ENCODE data around the gene TCAIM. TPM values are rescaled to one million over a fixed set of nuclear protein-coding genes. Genes with fewer than 3 reads are reported as not detected.

The TCAIM gene
- total and polyA plus RNA-seq, 9 of the 15 experiments (the other 6 are each of a cell fraction or from before 2014, with no cell fraction given), result 19.7 to 53.3 (median 36.9) TPM

GRCh38 chr3:44419923-44420650 is 81.5 kb downstream of the TCAIM start:
- ATAC-seq (no peak), FAIRE-seq (no peak), DNase-seq (ENCODE audit: extremely low read depth in 1 of 4, low spot score in 3 of 4) (peak in 1 of 4 experiments; percentile 31)
- TF ChIP-seq NR2C1 (IDR thresholded peaks at IDR 0.05), result peak; percentile 91
- TF ChIP-seq NR2C1 (tag; IDR thresholded peaks at IDR 0.05), result peak; percentile 92
- TF ChIP-seq ZBTB7A (IDR thresholded peaks at IDR 0.05; ENCODE audit: borderline replicate concordance, control insufficient read depth, low read depth, low read length), result 0 out of 2 replicates have a peak, but pooled peaks have one; percentile 11
- peak; percentile 74; the same call in 1 of the 2 replicates for TF ChIP-seq NR2C2 (CRISPR knock-in tag; IDR thresholded peaks at IDR 0.05)
- peak; percentile 63; the same call in 1 of the 2 replicates for TF ChIP-seq NR2C2 (tag; IDR thresholded peaks at IDR 0.05)
- no peak for TF ChIP-seq USF1 (CRISPR knock-in tag; IDR thresholded peaks at IDR 0.05)
- TF ChIP-seq POLR2G (IDR thresholded peaks at IDR 0.05; ENCODE audit: low read depth, low read length), result 0 out of 2 replicates have a peak, but pooled peaks have one; percentile 21
- peaks cover 5% of the 10 kb centered on the region; the same call in 1 of the 3 replicates for H3K36me3 ChIP-seq (ENCODE audit: control insufficient read depth, insufficient read depth, low read length)
- H3K9me3 ChIP-seq (replicated peaks; ENCODE audit: control insufficient read depth, insufficient read depth, low read depth, low read length), result no peaks in the 10 kb centered on the region
- H3K4me1 ChIP-seq (replicated peaks in 1 of 2; ENCODE audit: control insufficient read depth in 2 of 2, insufficient read depth in 2 of 2, low read length in 2 of 2), result peaks cover 0 to 29% of the 10 kb centered on the region in 2 experiments; a peak in 3 of 5 replicates
- no peak overlapping the region for H3K27ac ChIP-seq (ENCODE audit: extremely low read depth, low read depth, low read length)
- ChIA-PET POLR2A (interaction anchor here (0.6 to 1.6 kb wide), 4 partner anchors 9 to 312 kb away, joined by 3 to 9 read pairs (median 4); no protein-coding TSS in a partner anchor), CTCF (ENCODE audit: low intra/inter-chr PET ratio) (no interaction called here)
- BruUV-seq (replicated peaks), result no TSS peak
- no peak overlapping the region for H3K4me2 ChIP-seq (ENCODE audit: insufficient read depth, low read length)
- no peaks in the 10 kb centered on the region for H4K20me1 ChIP-seq (replicated peaks; ENCODE audit: control insufficient read depth, insufficient read depth, low read length)
- in situ Hi-C loops (cut with MboI) (no loop called here), intact Hi-C loops (cut with micrococcal nuclease) (no loop called here)
- H3K79me2 ChIP-seq (ENCODE audit: control insufficient read depth, insufficient read depth, low read length), result no peaks in the 10 kb centered on the region
- no peak overlapping the region for H2AFZ ChIP-seq (ENCODE audit: low read depth, low read length)
- no peaks in the 10 kb centered on the region for H3K27me3 ChIP-seq (ENCODE audit: control insufficient read depth in 2 of 2, insufficient read depth in 2 of 2, low read length in 2 of 2)
- H3K4me3 ChIP-seq, result no peak overlapping the region
- peaks cover 9% of the 10 kb centered on the region for H3K9me1 ChIP-seq (ENCODE audit: control insufficient read depth, insufficient read depth, low read length)
- H3K9ac ChIP-seq (ENCODE audit: insufficient read depth in 1 of 2, low read depth in 2 of 2, low read length in 2 of 2), result peak overlapping the region in 1 of 2 experiments; percentile 63; a peak in 2 of 4 replicates
- 67% methylated on average over 14 of the region's 14 CpGs for WGBS (ENCODE audit: insufficient coverage, low coverage, missing lambda C conversion rate)

All from K562 (cell line).